Upper lobe of right lung (tissue), 1 donor: Measurements from ENCODE around the gene CACHD1. TPM values are rescaled to one million over a fixed set of nuclear protein-coding genes. Genes with fewer than 3 reads are reported as not detected.

Experiments used
- ATAC-seq: fragments of 200-7000 bp; cut with Tn5 transposase; one replicate; pipeline ENCODE4 v1.9.1; 2020; ENCODE audit warnings: mild to moderate bottlenecking, moderate library complexity
- DNase-seq: peaks from one replicate; pipeline ENCODE4 v3.0.0-alpha.2; 2020
- H3K27ac ChIP-seq: fragments of 200-600 bp; one replicate; pipeline ENCODE4 v1.8.0; 2022
- H3K27me3 ChIP-seq: fragments of 200-600 bp; one replicate; pipeline ENCODE4 v1.8.0; 2022; ENCODE audit warnings: mild to moderate bottlenecking
- H3K36me3 ChIP-seq: fragments of 200-600 bp; one replicate; pipeline ENCODE4 v1.8.0; 2022
- H3K4me1 ChIP-seq: fragments of 200-600 bp; one replicate; pipeline ENCODE4 v1.8.0; 2022
- H3K4me3 ChIP-seq: fragments of 200-600 bp; one replicate; pipeline ENCODE4 v1.8.0; 2022; ENCODE audit warnings: mild to moderate bottlenecking
- H3K9me3 ChIP-seq: fragments of 200-600 bp; one replicate; pipeline ENCODE4 v1.8.0; 2022
- intact Hi-C: fragments of 100-400 bp; cut with DNase I; formaldehyde crosslinking; loops from one replicate; pipeline ENCODE4 v1.11.0; 2022
- total RNA-seq: library from RNA; stranded (reverse); fragmentation: NEBNext Ultra II Directional; extraction: Animal tissue kit (Norgen Biotek cat#: 25700); gene quantifications from one replicate; pipeline ENCODE4 v1.2.1, GENCODE V29; 2021
- TF ChIP-seq, protein P1 (sequence below): fragments of 200-600 bp; IDR thresholded peaks from one replicate; pipeline ENCODE4 v1.8.0; 2022; ENCODE audit warnings: antibody characterized with exemption
- donor health status: DM: no; HTN: yes; CAD: no; lungs with severe emphysema.

Gene CACHD1
- total RNA-seq, 1 donor from 2014 or later = 31.8 TPM

GRCh38 chr1:64703600-64703999, 233.7 kb downstream of the CACHD1 start:
- TF ChIP-seq, protein P1, sequence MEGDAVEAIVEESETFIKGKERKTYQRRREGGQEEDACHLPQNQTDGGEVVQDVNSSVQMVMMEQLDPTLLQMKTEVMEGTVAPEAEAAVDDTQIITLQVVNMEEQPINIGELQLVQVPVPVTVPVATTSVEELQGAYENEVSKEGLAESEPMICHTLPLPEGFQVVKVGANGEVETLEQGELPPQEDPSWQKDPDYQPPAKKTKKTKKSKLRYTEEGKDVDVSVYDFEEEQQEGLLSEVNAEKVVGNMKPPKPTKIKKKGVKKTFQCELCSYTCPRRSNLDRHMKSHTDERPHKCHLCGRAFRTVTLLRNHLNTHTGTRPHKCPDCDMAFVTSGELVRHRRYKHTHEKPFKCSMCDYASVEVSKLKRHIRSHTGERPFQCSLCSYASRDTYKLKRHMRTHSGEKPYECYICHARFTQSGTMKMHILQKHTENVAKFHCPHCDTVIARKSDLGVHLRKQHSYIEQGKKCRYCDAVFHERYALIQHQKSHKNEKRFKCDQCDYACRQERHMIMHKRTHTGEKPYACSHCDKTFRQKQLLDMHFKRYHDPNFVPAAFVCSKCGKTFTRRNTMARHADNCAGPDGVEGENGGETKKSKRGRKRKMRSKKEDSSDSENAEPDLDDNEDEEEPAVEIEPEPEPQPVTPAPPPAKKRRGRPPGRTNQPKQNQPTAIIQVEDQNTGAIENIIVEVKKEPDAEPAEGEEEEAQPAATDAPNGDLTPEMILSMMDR = no peak
- ATAC-seq (no peak), DNase-seq (no peak)
- H3K27me3 ChIP-seq = no peaks in the 10 kb centered on the region
- H3K27ac ChIP-seq = no peak overlapping the region
- H3K4me3 ChIP-seq = no peak overlapping the region
- no peaks in the 10 kb centered on the region for H3K4me1 ChIP-seq
- H3K9me3 ChIP-seq = no peaks in the 10 kb centered on the region
- intact Hi-C loops = no loop called here
- H3K36me3 ChIP-seq = no peaks in the 10 kb centered on the region

DNA sequence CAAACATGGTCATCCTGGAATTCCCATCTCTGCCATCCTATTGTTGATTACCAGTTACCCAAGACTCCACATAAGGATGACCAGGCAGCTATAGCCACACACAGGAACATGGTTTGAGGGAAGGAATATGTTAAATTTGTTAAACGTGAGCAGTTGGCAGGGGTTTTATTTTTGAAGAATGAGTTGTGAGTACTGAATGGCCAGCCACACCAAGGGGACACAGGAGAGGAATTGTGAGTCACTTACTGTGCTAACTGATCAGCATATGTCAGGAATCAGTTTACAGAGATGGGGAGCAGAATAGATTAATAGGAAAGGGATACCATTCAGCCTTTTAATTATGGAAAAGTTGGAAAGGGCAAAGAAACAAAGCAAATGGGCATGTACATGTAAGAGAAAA, 235.7 kb downstream of the CACHD1 start:
- H3K27ac ChIP-seq = no peak overlapping the region
- no peaks in the 10 kb centered on the region for H3K27me3 ChIP-seq
- intact Hi-C loops = no loop called here
- H3K4me3 ChIP-seq = no peak overlapping the region
- ATAC-seq = no peak
- H3K9me3 ChIP-seq = no peaks in the 10 kb centered on the region
- no peaks in the 10 kb centered on the region for H3K36me3 ChIP-seq
- H3K4me1 ChIP-seq = no peaks in the 10 kb centered on the region
- TF ChIP-seq, protein P1 = no peak
- no peak for DNase-seq

- Histone ChIP-seq H3K27me3 (no peaks in the 10 kb centered on the region), H3K36me3 (no peaks in the 10 kb centered on the region), H3K9me3 (no peaks in the 10 kb centered on the region), H3K4me1 (no peaks in the 10 kb centered on the region), H3K27ac (no peak overlapping the region), H3K4me3 (no peak overlapping the region)
- ATAC-seq (no peak), DNase-seq (no peak)
- intact Hi-C loops = no loop called here
- TF ChIP-seq, protein P1 = no peak
These were observed 241.3 kb downstream of the CACHD1 start for GRCh38 chr1:64711266-64711665.

DNA sequence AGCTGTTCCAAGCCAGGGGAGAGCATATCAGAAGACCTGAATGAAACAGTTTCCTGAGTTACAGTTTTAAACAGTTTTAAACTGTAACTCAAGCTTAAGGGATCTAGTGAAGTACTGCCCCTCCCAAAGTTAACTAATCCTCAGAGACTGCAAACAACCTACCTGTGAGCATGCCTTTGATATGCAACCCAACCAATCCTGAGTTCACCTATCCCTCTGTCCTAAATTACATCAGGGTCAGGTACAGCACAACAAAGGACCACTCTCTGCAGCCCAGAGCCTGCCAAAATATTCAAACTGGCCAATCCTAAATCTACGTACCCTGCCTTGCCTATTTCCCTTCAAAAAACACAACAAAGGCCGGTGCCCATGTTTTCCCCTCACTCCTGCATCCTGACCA, 242.1 kb downstream of the CACHD1 start:
- H3K4me1 ChIP-seq = no peaks in the 10 kb centered on the region
- no peaks in the 10 kb centered on the region for H3K27me3 ChIP-seq
- H3K4me3 ChIP-seq = no peak overlapping the region
- intact Hi-C loops = no loop called here
- TF ChIP-seq, protein P1 = no peak
- DNase-seq (no peak), ATAC-seq (no peak)
- H3K9me3 ChIP-seq = no peaks in the 10 kb centered on the region
- H3K36me3 ChIP-seq = no peaks in the 10 kb centered on the region
- no peak overlapping the region for H3K27ac ChIP-seq

DNA sequence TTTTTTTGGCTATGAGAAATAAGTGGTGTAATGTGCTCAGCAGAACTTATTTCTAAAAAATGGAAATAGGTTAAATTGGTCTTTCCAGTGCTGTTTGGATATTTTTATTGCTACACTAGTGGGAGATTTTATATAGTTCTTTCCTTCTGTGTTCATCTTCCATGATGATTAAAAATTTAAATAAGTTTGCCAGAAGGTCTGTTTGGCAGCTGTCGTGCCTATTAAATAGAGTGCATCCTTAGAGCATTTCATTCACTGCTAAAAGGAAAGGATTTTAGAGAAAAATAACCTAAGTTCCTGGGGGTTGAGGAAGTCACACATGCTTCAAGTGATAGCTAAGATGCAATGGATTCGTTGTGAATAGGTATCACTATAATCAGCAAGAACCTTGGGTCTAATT, 245.3 kb downstream of the CACHD1 start:
- Histone ChIP-seq H3K4me3 (no peak overlapping the region), H3K27me3 (no peaks in the 10 kb centered on the region), H3K27ac (no peak overlapping the region), H3K36me3 (no peaks in the 10 kb centered on the region), H3K9me3 (no peaks in the 10 kb centered on the region), H3K4me1 (no peaks in the 10 kb centered on the region)
- TF ChIP-seq, protein P1 = no peak
- ATAC-seq (no peak), DNase-seq (no peak)
- intact Hi-C loops = no loop called here

GRCh38 chr1:64721135-64721534, 251.2 kb downstream of the CACHD1 start:
- TF ChIP-seq, protein P1 = no peak
- intact Hi-C loops = no loop called here
- no peak for ATAC-seq
- Histone ChIP-seq H3K36me3 (no peaks in the 10 kb centered on the region), H3K4me3 (no peak overlapping the region), H3K9me3 (no peaks in the 10 kb centered on the region), H3K27me3 (no peaks in the 10 kb centered on the region), H3K27ac (no peak overlapping the region), H3K4me1 (no peaks in the 10 kb centered on the region)
- no peak for DNase-seq
